Heart right ventricle (tissue), 16 donors: ENCODE results near the gene KCNAB2. TPM values are rescaled to one million over a fixed set of nuclear protein-coding genes. Genes with fewer than 3 reads are reported as not detected.
"Not testable (repeated sequence)": the region's sequence is repeated elsewhere in the genome, so short reads cannot be mapped to it uniquely, and the experiment has no call there.

ENCODE experiments used
- ATAC-seq, 8 donors: fragments of 200-7000 bp; cut with Tn5 transposase; one replicate each; pipeline ENCODE4 v1.9.1; 2020; ENCODE audit warnings: mild to moderate bottlenecking in 8 of 8, moderate library complexity in 8 of 8, moderate number of reproducible peaks in 1 of 8
- DNase-seq, 2 donors: peaks; one replicate each; pipeline ENCODE4 v3.0.0-alpha.2; 2020
- H3K27ac ChIP-seq, 10 donors: fragments of 200-600 bp; sonication (generic) in 2 of 10; one replicate each; pipeline versions ENCODE4 v1.5.0 to v1.8.0; 2020 to 2022; ENCODE audit warnings: mild to moderate bottlenecking in 3 of 10
- H3K27me3 ChIP-seq, 7 donors: fragments of 200-600 bp; one replicate each; pipeline ENCODE4 v1.8.0; 2021 to 2022; ENCODE audit warnings: mild to moderate bottlenecking in 2 of 7
- H3K36me3 ChIP-seq, 9 donors: fragments of 200-600 bp; sonication (generic) in 1 of 9; one replicate each; pipeline versions ENCODE4 v1.5.0 to v1.8.0; 2020 to 2022; ENCODE audit warnings: mild to moderate bottlenecking in 2 of 9
- H3K4me1 ChIP-seq, 9 donors: fragments of 200-600 bp; sonication (generic) in 1 of 9; one replicate each; pipeline versions ENCODE4 v1.5.0 to v1.8.0; 2020 to 2022; ENCODE audit warnings: mild to moderate bottlenecking in 4 of 9
- H3K4me3 ChIP-seq, 10 donors: fragments of 200-600 bp; sonication (generic) in 2 of 10; one replicate each; pipeline versions ENCODE4 v1.5.0 to v1.8.0; 2020 to 2022; ENCODE audit warnings: mild to moderate bottlenecking in 7 of 10, moderate library complexity in 2 of 10
- H3K9me3 ChIP-seq, 11 donors: fragments of 200-600 bp in 10 of 11; sonication (generic) in 2 of 11; one replicate each; pipeline versions ENCODE4 v1.5.0 to v1.8.0; 2013 to 2022; ENCODE audit warnings: mild to moderate bottlenecking in 2 of 11, control low read depth in 1 of 11, moderate library complexity in 1 of 11
- CTCF ChIP-seq, 9 donors: fragments of 200-600 bp; sonication (generic) in 2 of 9; IDR thresholded peaks; one replicate each; pipeline versions ENCODE4 v1.5.0 to v1.8.0; 2021 to 2022; ENCODE audit warnings: antibody characterized with exemption in 9 of 9, mild to moderate bottlenecking in 5 of 9, moderate library complexity in 1 of 9
- WGBS, 2 donors: extraction: QIAGEN DNeasy Blood & Tissue Kit; methylation state at CpG; one replicate each; pipeline ENCODE4 v1.1.7; 2013; ENCODE audit warnings: inconsistent platforms in 1 of 2; 5-methylcytosine and 5-hydroxymethylcytosine counted together
- intact Hi-C, 10 donors: fragments of 100-400 bp; cut with DNase I; formaldehyde crosslinking; loops; one replicate each; pipeline versions ENCODE4 v1.11.1 to v1.14.2; 2022
- polyA plus RNA-seq, 2 donors: library from polyadenylated mRNA; stranded (reverse); fragments of 200-250 nt; gene quantifications; one replicate each; pipeline ENCODE4 v1.2.3, GENCODE V29; 2013
- total RNA-seq, 10 donors: library from RNA; stranded (reverse); fragmentation: NEBNext Ultra II Directional in 3 of 10; extraction: Animal tissue kit (Norgen Biotek cat#: 25700) in 3 of 10; gene quantifications; one replicate each; pipeline versions ENCODE4 v1.2.1 to v1.2.4, GENCODE V29; 2021 to 2023
- donor health status: Arrhythmogenic right ventricular cardiomyopathy.
- donor health status: ischemic (EF 13 %, LVEDD 7.1; RV severe dilation, severe dysfunction).
- donor health status: healthy with polysubstance abuse.
- donor health status: DM: no; HTN: yes; CAD: no.
- donor health status: DM: no; HTN: no; CAD: no.
- donor health status: ischemic (EF 25% LVEDD 6.9; RV normal size, moderate dysfunction).
- donor health status: ischemic (EF 25% LVEDD 5.7; RV mildly dilated, moderate dysfunction).
- donor health status: healthy.
- donor health status: DM: yes; HTN: yes; CAD: no.
- donor health status: Ischemic cardiomyopathy.
- donor health status: ischemic (EF 35%, LVEDD 5.7; RV mildly dilated, moderate dysfunction).
- donor health status: nonischemic (EF 11% LVEDD 7.7; RV severe dilation, severe dysfunction).
- donor health status: DM: yes; HTN: yes; CAD: no.
- donor health status: PGD.
- donor health status: ischemic (EF 29% LVEDD 5.4; RV normal size, mild dysfunction).
- donor health status: nonischemic (EF 23%, LVEDD 6.1; RV moderate dilation, normal function).

Gene KCNAB2
- total and polyA plus RNA-seq, 12 donors = 4.7 to 41.5 (median 21.8) TPM

- no peak overlapping the region for H3K4me3 ChIP-seq
- H3K27me3 ChIP-seq = no peaks in the 10 kb centered on the region
- no peak for DNase-seq
- peak overlapping the region in 2 of 10 donors; percentile 92 to 96 for H3K27ac ChIP-seq
- peak in 4 of 8 donors; percentile 14 to 37 (median 18) for ATAC-seq
- H3K9me3 ChIP-seq = no peaks in the 10 kb centered on the region
- H3K4me1 ChIP-seq = peaks cover 4 to 54% (median 19%) of the 10 kb centered on the region in 9 donors
- intact Hi-C loops = no loop called here
- TF ChIP-seq CTCF (IDR thresholded peaks at IDR 0.05) = no peak
- WGBS, 2 donors = 77 to 79% methylated on average over 21 of the region's 21 CpGs
- H3K36me3 ChIP-seq = no peaks in the 10 kb centered on the region
Measured at GRCh38 chr1:6016191-6016865, 29.4 kb upstream of the KCNAB2 start.

GRCh38 chr1:6017654-6018053, 28.0 kb upstream of the KCNAB2 start:
- H3K27me3 ChIP-seq, DNase-seq, H3K27ac ChIP-seq, ATAC-seq, H3K4me3 ChIP-seq, H3K36me3 ChIP-seq, H3K9me3 ChIP-seq, intact Hi-C loops: not testable (repeated sequence)
- 86 to 88% methylated on average over 7 of the region's 7 CpGs for WGBS, 2 donors
- peaks cover 4 to 52% (median 19%) of the 10 kb centered on the region in 9 donors for H3K4me1 ChIP-seq

- Histone ChIP-seq H3K27ac (no peak overlapping the region), H3K9me3 (no peaks in the 10 kb centered on the region), H3K36me3 (no peaks in the 10 kb centered on the region), H3K4me3 (no peak overlapping the region), H3K27me3 (no peaks in the 10 kb centered on the region), H3K4me1 (peaks cover 0 to 36% (median 16%) of the 10 kb centered on the region in 9 donors)
- intact Hi-C loops = no loop called here
- WGBS, 2 donors = 69 to 70% methylated on average over 15 of the region's 15 CpGs
- ATAC-seq (peak in 3 of 8 donors; percentile 23 to 35 (median 35)), DNase-seq (no peak)
- no peak for TF ChIP-seq CTCF (IDR thresholded peaks at IDR 0.05)
Measured at GRCh38 chr1:6019166-6019845, 26.4 kb upstream of the KCNAB2 start.

GRCh38 chr1:6022193-6022592, 23.5 kb upstream of the KCNAB2 start:
- peaks cover 0 to 25% (median 15%) of the 10 kb centered on the region in 9 donors for H3K4me1 ChIP-seq
- WGBS, 2 donors = 95 to 97% methylated on average over 4 of the region's 4 CpGs
- DNase-seq = no peak
- no peak for TF ChIP-seq CTCF (IDR thresholded peaks at IDR 0.05)
- ATAC-seq = no peak
- no peak overlapping the region for H3K4me3 ChIP-seq
- H3K27ac ChIP-seq = no peak overlapping the region
- H3K27me3 ChIP-seq = peaks cover 0 to 15% (median 0%) of the 10 kb centered on the region in 7 donors
- intact Hi-C loops = no loop called here
- no peaks in the 10 kb centered on the region for H3K9me3 ChIP-seq
- no peaks in the 10 kb centered on the region for H3K36me3 ChIP-seq

GRCh38 chr1:6023346-6023745, 22.3 kb upstream of the KCNAB2 start:
- Histone ChIP-seq H3K36me3 (no peaks in the 10 kb centered on the region), H3K4me1 (peaks cover 0 to 25% (median 15%) of the 10 kb centered on the region in 9 donors), H3K27ac (no peak overlapping the region), H3K4me3 (no peak overlapping the region), H3K9me3 (no peaks in the 10 kb centered on the region), H3K27me3 (peaks cover 0 to 15% (median 0%) of the 10 kb centered on the region in 7 donors)
- ATAC-seq (no peak), DNase-seq (no peak)
- 88 to 92% methylated on average over 5 of the region's 5 CpGs for WGBS, 2 donors
- intact Hi-C loops = no loop called here
- no peak for TF ChIP-seq CTCF (IDR thresholded peaks at IDR 0.05)
